GM18909 (cell line): ENCODE measurements around the gene TMCO4.
A peak's percentile ranks its signal among the peaks of the same experiment; 100 is the strongest.

Experiments used
- ATAC-seq: cut with Tn5 transposase; IDR thresholded peaks from one replicate; pipeline ENCODE4 v1.9.1; 2021; ENCODE audit warnings: mild to moderate bottlenecking; ENCODE audit not compliant: unreplicated experiment, poor library complexity

TMCO4 gene

DNA sequence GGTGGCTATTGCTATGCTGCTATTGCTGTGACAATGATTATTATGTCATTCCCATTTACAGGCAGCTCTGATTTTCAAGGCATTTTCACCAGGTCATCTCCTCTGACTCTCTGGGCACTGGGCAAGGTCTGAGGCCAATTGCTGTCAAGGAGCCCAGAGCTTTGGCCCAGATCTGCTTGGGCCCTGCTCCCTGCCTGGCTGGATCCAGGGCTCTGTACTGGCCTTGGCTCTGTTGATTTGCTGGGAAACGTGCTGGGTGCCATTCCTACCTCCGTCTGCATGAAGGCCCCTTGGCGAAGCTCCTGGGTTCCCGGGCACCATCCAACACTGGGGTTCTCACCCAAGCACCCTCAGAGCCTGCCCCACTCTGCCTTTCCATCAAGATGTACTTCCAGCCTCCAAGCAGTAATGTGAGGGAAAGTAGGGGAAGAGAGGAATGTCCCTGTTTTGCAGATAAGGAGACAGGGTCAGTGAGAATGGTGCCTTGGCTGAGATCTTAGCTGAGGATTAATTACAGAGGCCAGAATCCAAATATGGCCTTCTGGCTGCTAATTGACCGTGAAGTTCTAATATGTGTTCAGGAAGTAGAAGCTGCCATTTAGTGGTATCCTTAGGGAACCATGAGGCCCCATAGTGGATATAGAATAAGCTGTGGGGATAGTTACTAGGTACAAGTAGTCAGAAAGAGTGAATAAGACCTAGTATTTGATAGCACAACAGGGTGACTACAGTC, 71.1 kb downstream of the TMCO4 start:
- no peak for ATAC-seq

DNA sequence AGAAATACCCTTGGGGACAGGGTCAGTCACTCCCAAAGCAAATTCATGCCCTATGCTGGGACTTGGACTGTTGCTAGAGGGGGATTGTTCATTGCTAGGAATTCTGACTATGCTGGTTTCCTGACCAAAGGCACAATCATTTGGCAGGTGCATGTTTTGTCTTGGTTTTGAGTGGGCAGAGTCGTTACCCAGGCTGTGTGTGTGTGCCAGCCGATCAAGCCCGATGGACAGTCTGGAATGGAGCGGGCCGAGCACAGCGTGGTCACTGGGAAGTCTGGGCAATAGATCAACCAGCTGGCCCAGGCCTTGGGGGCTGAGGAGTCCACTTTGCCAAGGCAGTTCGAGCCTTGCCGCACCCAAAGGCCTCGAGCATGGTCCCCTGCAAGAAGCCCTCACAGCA, 74.1 kb downstream of the TMCO4 start:
- no peak for ATAC-seq

DNA sequence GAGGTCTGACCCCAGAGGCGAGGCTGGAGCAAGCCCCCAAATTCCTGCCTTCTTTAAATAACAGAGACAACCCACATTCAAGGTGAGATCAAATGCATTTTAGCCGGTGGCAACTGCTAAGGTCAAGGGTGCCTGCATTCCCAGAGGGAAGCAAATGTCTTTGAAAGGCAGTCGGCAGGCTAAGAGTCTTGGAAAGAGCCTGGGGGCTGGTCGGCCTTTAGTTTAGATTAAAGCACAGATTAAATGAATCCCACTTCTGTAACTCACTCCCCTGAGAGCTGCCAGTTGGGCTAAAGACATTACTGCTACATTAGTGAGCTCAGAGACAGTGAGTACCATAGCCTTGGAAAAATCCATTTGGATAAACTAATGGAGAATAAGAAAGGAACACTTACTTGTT, 75.8 kb downstream of the TMCO4 start:
- ATAC-seq = no peak

DNA sequence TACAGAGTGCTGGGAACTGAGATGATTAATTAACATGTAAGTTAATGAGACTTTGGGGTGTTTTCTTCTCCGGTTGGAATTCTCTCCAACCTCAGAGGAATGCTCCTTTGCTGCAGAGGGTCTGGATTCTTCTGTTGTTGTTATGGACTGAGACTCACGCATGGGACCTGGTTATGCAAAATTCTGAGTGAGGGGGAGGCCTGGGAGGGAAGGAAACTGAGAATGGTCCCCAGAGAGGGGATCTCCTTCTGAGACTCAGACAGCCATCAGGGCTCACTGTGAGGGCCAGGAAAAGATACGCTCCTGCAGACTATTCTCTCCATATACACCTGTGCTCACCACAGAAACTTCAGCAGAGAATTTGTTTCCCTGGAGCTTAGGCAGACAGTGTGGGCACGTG, 78.7 kb downstream of the TMCO4 start:
- ATAC-seq = no peak

DNA sequence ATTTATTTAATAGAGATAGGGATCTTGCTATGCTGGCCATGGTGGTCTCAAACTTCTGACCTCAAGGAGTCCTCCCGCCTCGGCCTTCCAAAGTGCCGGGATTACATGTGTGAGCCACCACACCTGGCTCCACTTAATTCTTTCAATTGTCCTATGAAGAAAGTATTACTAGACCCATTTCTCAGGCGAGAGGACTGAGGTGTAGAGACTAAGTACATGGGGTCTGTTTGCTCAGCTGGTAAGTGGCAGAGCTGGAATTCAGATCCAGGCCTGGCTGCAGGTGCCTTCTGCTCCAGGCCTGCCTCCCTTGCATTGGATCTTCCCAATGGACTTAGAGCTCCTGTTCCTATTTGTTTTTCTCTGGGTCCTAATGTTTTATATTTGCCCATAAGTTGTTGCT, 79.5 kb downstream of the TMCO4 start:
- ATAC-seq = no peak

DNA sequence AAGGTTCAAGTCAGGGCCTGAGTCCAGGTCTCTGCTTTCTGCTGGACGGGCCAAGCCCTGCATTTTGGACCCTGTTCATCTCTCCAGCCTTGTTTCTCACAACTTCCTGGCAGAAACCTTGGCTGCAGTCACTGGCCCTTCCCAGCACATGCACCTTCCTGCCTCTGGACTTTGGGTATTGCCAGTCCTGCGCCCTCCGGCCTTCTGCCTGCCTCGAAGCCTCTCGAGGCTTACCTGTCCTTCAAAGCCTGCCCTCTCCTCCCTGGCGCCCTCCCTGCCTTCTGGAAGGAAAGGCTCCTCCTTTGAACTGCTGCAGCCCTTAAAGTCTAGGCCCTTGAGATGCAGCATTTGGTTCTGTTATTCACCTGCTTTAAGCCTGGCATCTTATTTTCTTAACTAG, 82.2 kb downstream of the TMCO4 start:
- no peak for ATAC-seq

DNA sequence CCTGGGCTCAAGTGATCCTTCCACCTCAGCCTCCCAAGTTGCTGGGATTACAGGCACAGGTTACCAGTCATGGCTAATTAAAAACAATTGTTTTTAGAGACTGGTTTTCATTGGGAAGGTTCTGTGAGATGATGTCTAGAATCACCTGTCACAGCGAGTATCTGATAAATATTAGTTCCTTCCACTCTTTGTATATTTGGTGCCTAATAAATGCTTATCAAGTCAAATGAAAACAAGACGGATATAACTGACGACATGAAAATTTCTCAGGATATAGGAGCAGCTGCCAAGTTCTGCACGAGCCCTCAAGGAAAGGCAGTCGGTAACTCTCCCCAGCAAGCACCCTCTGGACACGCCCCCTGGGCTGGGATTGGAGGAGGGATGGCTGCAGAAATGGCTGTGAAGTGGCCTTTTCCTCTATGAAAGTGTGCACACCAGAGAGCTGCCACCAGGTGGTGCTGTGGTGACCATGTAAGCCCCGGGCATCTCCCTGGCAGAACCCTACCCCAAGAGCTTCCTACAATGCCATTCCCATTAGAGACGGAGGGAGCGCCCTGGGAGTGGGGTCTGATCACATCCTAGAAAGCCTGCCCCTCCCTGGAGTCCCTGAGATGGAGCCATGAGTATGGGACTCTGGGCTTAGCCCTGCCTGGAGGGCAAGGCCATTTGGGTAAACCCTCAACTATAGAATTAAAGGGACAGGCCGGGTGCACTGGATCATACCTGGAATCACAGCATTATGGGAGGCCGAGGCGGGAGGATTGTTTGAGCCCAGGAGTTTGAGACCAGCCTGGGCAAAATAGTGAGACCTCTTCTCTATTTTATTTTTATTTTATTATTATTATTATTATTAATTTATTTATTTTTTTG, 84.1 kb downstream of the TMCO4 start:
- peak; percentile 59 for ATAC-seq

DNA sequence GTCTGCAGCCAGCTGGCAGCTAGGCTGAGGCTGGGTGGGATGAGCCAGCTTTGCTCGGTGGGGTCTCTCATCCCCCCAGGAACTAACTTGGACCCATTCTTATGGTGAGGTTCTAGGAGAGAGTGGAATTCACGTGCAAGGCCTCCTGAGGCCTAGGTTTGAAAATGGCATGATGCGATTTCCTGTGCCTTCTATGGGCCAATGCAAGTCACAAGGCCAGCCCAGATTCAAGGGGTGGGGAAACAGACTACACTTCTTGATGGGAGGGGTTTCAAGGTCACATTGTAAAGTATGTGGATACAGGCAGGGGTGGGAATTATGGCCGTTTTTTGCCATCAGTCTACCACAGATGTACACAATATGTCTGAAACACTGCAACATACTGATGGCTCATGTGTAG, 86.8 kb downstream of the TMCO4 start:
- ATAC-seq = no peak

DNA sequence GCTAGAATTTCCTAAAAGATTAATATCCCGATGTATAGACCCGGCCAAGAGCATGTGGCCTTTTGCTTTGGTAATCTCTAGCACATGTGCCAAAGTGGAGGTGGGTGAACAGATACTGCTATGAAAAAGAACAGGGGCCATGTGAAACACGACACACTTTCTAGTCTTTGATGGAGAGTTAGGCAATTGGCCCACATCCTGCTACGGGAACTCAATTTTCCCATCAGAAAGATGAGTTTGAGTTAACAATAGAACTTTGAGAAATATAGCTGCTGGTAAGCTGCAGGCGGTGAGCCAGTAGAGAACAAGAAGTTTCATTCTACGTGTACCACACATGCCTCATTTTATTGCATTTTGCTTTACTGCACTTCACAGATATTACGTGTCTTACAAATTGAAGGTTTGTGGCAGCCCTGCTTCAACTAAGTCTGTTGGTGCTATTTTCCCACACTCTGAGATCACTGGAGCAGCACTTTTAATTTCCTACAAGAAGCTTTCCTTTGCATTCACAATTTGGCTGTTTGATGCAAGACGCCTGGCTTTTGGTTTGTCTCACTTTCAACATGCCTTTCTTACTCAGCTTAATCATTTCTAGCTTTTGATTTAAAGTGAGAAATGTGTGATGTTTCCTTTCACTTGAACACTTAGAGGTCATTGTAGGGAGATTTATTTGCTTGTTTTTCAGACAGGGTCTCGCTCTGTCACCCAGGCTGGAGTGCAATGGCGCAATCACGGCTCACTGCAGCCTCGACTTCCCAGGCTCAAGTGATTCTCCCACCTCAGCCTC, 88.7 kb downstream of the TMCO4 start:
- ATAC-seq = peak; percentile 55

DNA sequence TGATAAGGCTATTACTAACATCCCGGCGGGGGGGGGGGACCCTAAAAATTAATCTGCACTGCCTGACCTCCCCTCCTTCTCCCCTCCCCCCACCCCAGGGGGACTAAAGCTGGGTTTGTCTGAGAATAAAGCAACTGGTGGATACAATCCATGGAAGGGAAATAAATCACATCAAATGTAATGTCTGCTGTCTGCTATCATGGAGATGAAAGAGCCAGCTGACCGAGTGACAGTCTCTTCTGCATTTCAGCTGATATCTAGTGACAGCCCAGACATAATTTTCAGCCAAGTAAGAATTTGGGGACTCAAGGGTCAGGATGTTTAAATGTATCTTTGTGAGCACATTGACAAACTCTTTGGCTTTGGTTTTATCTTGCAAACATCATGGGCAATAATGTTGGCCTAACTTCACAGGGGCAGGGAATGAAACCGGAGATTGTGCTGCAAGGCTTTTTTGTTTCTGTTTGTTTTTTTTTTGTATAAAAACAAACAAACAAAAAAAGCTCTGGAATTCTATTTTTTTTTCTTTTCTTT, 90.4 kb downstream of the TMCO4 start:
- no peak for ATAC-seq

DNA sequence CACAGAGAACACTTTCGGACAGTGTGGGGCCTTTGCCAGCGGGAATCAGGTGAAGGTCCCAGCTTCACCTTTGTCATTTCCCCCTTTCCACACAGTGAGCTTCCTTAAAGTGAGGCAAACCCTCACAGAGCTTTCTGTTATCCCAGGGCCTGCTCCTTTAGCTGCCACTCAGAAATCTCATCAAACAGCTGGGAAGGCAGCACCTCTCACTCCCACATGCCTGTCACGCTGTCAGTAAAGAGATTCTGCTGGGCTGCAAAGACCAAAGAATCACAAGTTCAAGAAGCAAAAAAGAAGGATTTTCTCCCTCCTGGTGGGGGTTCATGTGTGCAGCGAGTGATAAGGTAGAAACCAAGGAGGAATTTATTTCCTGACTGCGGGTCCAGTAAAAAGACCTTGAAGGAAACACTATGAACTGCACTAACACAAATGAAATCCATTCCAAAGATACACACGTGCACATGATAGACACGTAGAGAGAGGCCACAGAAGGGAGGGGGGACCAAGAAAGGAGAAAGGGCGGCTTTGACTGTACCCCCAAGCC, 91.1 kb downstream of the TMCO4 start:
- ATAC-seq = no peak

DNA sequence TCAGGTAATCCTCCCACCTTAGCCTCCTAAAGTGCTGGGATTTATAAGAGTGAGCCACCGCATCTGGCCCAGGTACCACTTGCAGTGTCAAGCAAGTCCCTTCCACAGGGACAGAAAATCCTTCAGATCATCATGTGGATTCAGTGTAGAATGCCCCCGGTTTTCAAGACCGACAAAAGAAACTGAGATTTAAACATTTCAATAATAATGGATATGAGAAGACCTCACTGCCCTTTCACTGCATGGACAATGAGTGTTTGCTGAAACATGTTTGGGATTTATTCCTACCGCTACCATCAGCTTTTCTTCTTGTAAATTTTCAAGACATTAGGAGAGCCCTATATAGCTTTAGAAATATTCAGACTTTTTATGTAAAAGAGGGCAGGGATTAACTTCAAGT, 93.6 kb downstream of the TMCO4 start:
- no peak for ATAC-seq

DNA sequence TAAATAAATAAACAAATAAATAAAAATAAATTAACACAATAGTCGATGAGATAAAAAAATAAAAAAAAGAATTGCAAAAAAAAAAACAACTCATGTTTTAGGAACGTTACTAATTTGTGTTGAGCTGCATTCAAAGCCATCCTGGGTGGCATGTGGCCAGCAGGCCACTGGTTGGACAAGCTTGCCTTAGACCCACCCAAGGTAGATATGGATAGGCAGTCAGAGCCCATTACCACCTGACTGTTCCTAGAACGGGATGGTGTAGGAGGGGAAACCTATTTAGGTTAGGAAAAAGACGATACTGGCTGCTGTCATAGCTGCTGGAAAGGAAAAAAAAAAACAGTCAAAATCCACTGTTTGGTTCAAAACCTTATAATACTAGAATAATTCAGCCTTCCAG, 94.3 kb downstream of the TMCO4 start:
- ATAC-seq = no peak

DNA sequence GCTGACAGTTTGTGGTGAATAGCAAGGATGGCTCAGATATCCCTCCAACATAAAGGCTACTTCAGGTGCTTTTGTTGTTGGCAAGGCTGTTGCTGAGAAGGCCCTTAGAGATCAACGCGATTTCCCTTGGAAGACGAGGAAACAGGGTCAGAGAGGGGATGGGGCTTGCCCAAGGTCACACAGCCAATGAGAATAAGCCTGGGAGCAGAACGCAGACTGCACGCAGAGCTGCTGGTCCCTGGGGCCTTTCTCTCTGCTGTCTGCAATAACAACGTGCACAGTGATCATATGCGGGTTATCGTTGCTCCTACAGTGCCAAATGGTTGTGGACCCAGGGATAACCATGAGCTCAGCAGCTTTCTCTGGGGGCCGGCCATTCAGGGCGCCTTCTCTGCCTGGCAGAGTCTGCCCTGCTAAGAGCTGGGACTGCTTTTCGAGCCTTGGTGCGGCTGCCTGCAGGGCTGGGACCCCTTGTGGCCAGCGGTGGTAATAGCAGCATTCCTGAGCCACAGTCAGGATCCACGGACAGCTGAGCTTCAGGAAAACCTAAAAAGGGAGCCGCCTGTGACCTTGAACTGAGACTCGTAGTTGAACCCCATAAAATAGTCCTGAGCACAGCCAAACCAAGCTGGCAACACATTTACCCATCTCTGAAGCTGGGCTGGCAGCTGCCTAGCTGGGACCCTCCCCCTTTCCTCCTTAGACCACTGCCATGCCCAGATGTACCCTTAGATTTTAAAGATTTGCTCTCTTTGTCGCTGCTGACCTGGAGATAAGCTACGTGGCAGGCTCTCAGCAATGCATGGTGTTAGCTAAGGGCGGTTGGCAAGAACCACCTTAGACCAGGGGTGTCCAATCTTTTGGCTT, 95.2 kb downstream of the TMCO4 start:
- ATAC-seq = no peak

DNA sequence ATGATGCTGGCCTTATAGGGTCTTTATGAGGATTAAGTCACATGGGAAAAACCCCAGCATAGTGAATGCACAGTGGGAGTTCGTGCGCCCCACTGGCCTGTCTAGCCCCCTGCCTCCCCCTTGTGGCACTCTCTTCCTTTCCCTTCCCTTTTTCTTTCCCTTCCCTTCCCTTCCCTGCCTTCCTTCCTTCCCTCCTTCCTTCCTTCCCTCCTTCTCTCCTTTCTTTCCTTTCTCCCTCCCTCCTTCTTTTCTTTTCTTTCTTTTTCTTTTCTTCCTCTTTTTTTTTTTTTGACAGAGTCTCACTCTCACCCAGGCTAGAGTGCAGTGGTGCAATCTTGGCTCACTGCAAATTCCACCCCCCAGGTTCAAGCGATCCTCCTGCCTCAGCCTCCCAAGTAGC, 96.4 kb downstream of the TMCO4 start:
- ATAC-seq = no peak

DNA sequence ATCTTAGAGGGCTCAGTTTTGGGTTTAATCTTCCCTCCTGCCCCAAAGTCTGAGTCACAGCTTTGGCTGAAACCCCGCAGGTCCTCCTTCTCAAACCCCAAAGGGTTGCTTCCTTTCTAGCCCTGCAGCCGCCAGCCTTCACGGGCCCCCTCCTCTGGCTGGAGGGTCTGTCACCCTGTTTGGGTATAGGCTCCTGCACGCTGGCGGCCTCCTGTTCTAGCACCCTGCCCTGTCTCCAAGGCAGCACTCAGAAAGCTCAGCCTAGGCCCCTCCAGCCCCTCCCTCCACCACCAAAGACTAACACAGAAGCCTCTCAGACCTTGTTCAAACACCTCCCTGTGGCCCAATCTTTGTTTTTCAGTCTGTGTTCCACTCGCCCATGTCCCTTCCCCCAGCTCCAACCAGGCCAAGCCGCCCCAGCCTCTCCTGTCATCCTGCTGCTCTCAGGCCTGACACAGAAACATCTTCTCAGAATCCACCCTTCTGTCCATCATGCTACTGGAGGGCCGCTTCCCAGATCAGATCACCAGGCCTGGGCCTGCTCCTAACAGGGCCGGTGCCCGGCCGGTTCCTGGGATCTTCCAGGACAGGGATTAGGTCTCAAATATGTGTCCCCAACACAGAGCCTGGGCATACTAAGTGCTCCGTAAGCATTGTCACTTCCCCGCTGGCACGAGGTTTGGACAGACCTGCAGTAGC, 99.5 kb downstream of the TMCO4 start:
- no peak for ATAC-seq

DNA sequence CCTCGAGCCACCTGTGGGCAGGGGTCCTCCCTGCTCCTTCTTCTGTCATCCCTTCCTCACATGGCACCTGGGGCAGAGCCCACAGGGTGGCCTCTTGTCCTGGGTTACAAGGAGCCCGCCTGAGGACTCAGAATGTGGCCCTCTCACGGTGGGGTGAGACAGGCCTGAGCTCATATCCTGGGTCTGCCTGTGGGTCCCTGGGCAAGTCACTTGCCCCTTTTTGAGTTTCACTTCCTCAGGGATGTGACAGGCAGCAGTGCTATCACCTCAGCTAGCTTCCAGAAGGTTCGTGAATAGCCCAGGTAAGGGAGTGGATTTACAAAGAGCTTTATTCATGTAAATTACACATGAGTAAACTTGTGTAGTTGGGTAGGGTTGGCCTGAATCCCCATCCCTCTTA, 101.5 kb downstream of the TMCO4 start:
- no peak for ATAC-seq

DNA sequence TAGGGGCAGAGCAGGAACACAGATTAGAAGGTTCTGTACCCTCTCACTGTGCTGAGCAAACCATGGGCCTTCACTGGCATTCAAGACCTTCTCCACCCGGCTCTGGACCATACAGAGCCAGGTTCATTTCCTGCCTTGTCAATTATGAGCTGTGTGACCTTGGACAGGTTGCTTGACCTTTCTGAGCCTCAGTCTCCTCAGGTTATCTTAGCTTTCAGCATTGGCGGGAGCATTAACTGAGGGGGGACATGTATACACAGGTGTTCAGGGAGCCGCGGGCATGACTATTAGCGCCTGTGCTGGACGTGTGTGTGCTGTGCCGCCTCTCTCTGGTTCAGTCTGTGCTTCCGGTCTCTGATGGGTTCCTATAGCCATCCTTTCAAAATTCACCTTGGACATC, 102.9 kb downstream of the TMCO4 start:
- ATAC-seq = no peak

DNA sequence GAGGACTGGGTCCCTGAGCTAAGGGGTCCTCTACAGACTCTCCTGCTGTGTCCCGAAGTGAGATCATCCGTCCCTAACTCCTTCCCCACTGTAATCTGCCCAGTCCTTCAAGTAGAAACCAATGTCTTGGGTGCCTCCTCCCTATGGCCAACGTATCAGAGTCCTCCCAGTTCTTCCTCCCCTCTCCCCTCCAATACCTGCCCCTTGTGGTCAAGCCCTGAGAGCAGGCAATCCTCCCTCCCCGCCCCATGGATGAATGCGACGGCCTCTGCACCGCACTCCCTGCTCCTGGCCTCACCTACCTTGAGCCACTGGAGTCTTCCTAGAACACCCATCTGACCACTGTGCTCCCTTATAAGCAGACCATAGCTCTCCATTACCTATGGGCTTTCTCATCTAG, 103.9 kb downstream of the TMCO4 start:
- ATAC-seq = no peak
